Measurements from ENCODE around the gene SLC9A9. TPM values are rescaled to one million over a fixed set of nuclear protein-coding genes. Genes with fewer than 3 reads are reported as not detected.

SLC9A9 gene
- total and polyA plus RNA-seq, 2 of the 8 experiments (the other 6 are each of a cell fraction or from before 2014, with no cell fraction given), result 0.48 to 1.1 TPM

DNA sequence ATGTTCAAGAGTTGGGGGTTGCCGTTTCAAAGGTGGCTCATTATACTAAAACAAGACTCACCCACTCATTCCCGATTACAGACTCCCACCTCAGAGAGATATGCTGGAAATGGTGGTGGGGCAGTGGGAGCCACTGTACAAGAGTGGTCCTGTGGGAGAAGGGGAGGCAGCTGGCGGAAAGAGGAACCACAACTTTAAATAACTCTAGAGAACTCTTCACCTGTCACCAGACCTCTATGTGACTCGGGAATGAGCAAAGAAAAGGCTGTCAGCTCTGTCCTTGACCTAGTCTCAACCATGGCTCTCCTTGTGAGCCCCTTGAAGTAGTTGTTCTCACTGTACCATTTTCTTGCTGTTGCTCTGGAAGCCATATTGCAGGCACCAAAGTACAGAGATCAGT, 434.9 kb downstream of the SLC9A9 start (continued):
- TF ChIP-seq, protein P1, sequence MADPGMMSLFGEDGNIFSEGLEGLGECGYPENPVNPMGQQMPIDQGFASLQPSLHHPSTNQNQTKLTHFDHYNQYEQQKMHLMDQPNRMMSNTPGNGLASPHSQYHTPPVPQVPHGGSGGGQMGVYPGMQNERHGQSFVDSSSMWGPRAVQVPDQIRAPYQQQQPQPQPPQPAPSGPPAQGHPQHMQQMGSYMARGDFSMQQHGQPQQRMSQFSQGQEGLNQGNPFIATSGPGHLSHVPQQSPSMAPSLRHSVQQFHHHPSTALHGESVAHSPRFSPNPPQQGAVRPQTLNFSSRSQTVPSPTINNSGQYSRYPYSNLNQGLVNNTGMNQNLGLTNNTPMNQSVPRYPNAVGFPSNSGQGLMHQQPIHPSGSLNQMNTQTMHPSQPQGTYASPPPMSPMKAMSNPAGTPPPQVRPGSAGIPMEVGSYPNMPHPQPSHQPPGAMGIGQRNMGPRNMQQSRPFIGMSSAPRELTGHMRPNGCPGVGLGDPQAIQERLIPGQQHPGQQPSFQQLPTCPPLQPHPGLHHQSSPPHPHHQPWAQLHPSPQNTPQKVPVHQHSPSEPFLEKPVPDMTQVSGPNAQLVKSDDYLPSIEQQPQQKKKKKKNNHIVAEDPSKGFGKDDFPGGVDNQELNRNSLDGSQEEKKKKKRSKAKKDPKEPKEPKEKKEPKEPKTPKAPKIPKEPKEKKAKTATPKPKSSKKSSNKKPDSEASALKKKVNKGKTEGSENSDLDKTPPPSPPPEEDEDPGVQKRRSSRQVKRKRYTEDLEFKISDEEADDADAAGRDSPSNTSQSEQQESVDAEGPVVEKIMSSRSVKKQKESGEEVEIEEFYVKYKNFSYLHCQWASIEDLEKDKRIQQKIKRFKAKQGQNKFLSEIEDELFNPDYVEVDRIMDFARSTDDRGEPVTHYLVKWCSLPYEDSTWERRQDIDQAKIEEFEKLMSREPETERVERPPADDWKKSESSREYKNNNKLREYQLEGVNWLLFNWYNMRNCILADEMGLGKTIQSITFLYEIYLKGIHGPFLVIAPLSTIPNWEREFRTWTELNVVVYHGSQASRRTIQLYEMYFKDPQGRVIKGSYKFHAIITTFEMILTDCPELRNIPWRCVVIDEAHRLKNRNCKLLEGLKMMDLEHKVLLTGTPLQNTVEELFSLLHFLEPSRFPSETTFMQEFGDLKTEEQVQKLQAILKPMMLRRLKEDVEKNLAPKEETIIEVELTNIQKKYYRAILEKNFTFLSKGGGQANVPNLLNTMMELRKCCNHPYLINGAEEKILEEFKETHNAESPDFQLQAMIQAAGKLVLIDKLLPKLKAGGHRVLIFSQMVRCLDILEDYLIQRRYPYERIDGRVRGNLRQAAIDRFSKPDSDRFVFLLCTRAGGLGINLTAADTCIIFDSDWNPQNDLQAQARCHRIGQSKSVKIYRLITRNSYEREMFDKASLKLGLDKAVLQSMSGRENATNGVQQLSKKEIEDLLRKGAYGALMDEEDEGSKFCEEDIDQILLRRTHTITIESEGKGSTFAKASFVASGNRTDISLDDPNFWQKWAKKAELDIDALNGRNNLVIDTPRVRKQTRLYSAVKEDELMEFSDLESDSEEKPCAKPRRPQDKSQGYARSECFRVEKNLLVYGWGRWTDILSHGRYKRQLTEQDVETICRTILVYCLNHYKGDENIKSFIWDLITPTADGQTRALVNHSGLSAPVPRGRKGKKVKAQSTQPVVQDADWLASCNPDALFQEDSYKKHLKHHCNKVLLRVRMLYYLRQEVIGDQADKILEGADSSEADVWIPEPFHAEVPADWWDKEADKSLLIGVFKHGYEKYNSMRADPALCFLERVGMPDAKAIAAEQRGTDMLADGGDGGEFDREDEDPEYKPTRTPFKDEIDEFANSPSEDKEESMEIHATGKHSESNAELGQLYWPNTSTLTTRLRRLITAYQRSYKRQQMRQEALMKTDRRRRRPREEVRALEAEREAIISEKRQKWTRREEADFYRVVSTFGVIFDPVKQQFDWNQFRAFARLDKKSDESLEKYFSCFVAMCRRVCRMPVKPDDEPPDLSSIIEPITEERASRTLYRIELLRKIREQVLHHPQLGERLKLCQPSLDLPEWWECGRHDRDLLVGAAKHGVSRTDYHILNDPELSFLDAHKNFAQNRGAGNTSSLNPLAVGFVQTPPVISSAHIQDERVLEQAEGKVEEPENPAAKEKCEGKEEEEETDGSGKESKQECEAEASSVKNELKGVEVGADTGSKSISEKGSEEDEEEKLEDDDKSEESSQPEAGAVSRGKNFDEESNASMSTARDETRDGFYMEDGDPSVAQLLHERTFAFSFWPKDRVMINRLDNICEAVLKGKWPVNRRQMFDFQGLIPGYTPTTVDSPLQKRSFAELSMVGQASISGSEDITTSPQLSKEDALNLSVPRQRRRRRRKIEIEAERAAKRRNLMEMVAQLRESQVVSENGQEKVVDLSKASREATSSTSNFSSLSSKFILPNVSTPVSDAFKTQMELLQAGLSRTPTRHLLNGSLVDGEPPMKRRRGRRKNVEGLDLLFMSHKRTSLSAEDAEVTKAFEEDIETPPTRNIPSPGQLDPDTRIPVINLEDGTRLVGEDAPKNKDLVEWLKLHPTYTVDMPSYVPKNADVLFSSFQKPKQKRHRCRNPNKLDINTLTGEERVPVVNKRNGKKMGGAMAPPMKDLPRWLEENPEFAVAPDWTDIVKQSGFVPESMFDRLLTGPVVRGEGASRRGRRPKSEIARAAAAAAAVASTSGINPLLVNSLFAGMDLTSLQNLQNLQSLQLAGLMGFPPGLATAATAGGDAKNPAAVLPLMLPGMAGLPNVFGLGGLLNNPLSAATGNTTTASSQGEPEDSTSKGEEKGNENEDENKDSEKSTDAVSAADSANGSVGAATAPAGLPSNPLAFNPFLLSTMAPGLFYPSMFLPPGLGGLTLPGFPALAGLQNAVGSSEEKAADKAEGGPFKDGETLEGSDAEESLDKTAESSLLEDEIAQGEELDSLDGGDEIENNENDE (IDR thresholded peaks at IDR 0.05; ENCODE audit: insufficient replicate concordance, low read length), result no peak
- TF ChIP-seq ASH2L (IDR thresholded peaks at IDR 0.05; ENCODE audit: low read length) (no peak), HDAC6 (IDR thresholded peaks at IDR 0.05; ENCODE audit: low read depth, low read length) (no peak), USF2 (IDR thresholded peaks at IDR 0.05; ENCODE audit: low read length) (no peak), TBP (IDR thresholded peaks at IDR 0.05; ENCODE audit: low read depth, low read length) (no peak), RNF2 (IDR thresholded peaks at IDR 0.05; ENCODE audit: borderline replicate concordance, low read depth, low read length, missing control alignments, poor library complexity, severe bottlenecking) (no peak)
